PFSK-1 (cell line): ENCODE measurements around the gene OLFM3.

Experiments
- FOXP2 ChIP-seq: optimal IDR thresholded peaks from 2 replicates; pipeline ENCODE3; 2011; ENCODE audit warnings: borderline replicate concordance, control low read depth, inconsistent platforms; ENCODE audit not compliant: insufficient read depth; ENCODE audit errors: extremely low read length, extremely low read depth
- POLR2AphosphoS5 ChIP-seq: IDR thresholded peaks from 2 replicates; pipeline ENCODE4 v1.6.1; 2012; ENCODE audit warnings: low read depth, mild to moderate bottlenecking, control low read depth, low read length, moderate library complexity
- REST ChIP-seq, 2 experiments: IDR thresholded peaks; 2 replicates each; pipeline versions ENCODE4 v1.6.1 to v1.8.0; 2011 to 2012; ENCODE audit warnings: low read depth in 2 of 2, low read length in 2 of 2, control low read depth in 1 of 2, inconsistent platforms in 1 of 2, mild to moderate bottlenecking in 1 of 2, moderate library complexity in 1 of 2; ENCODE audit not compliant: insufficient read depth in 1 of 2
- SIN3A ChIP-seq: IDR thresholded peaks from 2 replicates; pipeline ENCODE4 v1.6.1; 2012; ENCODE audit warnings: mild to moderate bottlenecking, low read length, moderate library complexity, borderline replicate concordance; ENCODE audit not compliant: insufficient read depth
- TAF1 ChIP-seq: IDR thresholded peaks from 2 replicates; pipeline ENCODE4 v1.6.1; 2012; ENCODE audit warnings: low read length, control low read depth, borderline replicate concordance; ENCODE audit not compliant: insufficient read depth

The OLFM3 gene

GRCh38 chr1:101911894-101912293, 84.8 kb downstream of the OLFM3 start:
- TF ChIP-seq POLR2AphosphoS5 = no peak
- no peak for TF ChIP-seq TAF1
- no peak for TF ChIP-seq REST (IDR thresholded peaks at IDR 0.05; ENCODE audit: insufficient read depth in 1 of 2, low read depth in 2 of 2, low read length in 2 of 2)
- no peak for TF ChIP-seq FOXP2
- TF ChIP-seq SIN3A = no peak

- TF ChIP-seq POLR2AphosphoS5 = no peak
- TF ChIP-seq SIN3A = no peak
- no peak for TF ChIP-seq TAF1
- TF ChIP-seq REST (IDR thresholded peaks at IDR 0.05; ENCODE audit: insufficient read depth in 1 of 2, low read depth in 2 of 2, low read length in 2 of 2) = no peak
- TF ChIP-seq FOXP2 = no peak
These were observed 87.7 kb downstream of the OLFM3 start for GRCh38 chr1:101908980-101909379.

- no peak for TF ChIP-seq REST (IDR thresholded peaks at IDR 0.05; ENCODE audit: insufficient read depth in 1 of 2, low read depth in 2 of 2, low read length in 2 of 2)
- TF ChIP-seq TAF1 = no peak
- TF ChIP-seq FOXP2 = no peak
- no peak for TF ChIP-seq SIN3A
- no peak for TF ChIP-seq POLR2AphosphoS5
These were observed 89.5 kb downstream of the OLFM3 start for GRCh38 chr1:101907264-101907663.

- TF ChIP-seq FOXP2 (no peak), POLR2AphosphoS5 (no peak), TAF1 (no peak), REST (IDR thresholded peaks at IDR 0.05; ENCODE audit: insufficient read depth in 1 of 2, low read depth in 2 of 2, low read length in 2 of 2) (no peak), SIN3A (no peak)
These were observed 91.4 kb downstream of the OLFM3 start for GRCh38 chr1:101905283-101905835.
